Measurements from ENCODE around the gene OS9.

OS9 gene

DNA sequence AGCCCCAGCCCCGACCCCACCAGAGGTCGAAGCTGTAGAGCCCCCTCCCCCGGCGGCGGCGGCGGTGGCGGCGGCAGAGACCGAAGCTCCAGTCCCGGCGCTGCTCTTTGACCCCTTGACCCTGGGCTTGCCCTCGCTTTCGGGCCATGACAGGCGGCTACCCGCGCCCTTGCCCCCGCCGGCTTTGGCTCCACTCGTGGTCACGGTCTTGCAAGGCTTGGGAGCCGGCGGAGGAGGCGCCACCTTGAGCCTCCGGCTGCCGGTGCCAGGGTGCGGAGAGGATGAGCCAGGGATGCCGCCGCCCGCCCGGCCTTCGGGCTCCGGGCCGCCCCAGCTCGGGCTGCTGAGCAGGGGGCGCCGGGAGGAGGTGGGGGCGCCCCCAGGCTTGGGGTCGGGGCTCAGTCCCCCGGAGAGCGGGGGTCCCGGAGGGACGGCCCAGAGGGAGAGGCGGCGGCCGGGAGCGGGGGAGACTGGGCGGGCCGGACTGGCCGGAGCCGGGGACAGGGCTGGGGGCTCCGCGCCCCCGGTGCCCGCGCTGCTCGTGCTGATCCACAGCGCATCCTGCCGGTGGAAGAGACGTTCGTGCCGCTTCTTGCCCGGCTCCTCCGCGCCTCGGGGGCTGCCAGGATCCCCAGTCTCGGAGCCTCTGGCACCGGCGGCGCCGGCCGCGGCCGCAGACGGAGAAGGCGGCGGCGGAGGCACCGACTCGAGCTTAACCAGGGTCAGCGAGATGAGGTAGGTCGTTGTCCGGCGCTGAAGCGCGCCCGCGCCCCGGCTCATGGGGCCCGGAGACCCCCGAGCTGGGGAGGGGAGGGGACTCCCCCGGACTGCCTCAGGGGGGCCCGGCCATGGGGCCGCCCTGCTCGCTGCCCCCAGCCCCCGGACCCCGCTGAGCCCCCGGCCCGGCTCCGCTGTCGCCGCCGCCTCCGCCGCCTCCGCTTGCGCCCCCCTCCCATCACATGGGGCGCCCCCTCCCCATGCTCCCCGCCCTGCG lies 43.8 kb downstream of the OS9 start:
- DNase-seq = no peak

DNA sequence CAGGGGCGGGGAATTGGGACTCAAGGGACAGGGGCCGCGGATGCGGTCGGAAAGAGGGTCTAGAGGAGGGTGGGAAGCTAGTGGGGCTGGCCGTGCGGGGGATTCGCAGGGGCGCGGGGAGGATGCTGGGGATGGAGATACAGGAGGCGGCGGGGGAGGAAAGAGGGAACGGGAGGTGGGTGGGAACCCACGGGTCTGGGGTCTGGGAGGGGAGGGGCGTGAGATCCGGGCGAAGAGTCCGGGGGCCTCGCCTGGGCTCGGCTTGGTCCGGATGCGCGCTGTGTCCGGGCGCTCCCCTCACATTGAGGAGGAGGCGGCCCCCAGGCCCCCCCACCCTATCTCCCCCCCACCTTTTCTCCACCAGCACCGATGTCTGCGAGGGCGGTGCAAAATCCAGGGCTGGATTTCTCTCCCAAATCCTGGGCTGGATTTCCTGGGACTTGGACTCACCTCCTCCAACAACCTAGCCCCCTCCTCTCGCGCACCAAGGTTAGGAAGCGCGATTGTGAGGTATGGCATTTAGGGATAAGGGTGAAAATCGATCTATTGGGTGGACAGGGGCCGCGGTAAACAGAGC lies 44.8 kb downstream of the OS9 start, which contains the start of gene AGAP2:
AGAP2 (minus strand) TSS at position 82 of the 577 bp plus-strand sequence. CDS start 496 bp downstream, outside the sequence.
- DNase-seq = no peak

DNA sequence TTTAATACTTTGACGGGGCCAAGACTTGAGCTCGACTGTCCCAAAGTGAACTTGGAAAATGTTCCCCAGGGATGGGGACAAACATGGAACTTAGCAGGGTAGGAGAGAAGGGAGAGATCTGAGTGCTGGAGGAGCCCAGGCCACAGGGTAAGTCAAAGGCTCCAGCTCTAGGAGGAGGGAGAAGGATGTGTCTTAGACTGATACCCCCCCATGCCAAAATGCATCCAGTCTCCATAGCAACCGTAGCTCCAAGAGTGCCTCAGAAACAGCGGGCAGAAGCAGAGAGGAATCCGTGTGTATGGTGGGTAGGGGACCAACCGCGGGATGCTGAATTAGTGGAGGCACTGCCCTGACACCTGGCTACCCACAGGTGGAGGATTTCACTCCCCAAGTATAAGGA lies 45.5 kb downstream of the OS9 start:
- no peak for DNase-seq

DNA sequence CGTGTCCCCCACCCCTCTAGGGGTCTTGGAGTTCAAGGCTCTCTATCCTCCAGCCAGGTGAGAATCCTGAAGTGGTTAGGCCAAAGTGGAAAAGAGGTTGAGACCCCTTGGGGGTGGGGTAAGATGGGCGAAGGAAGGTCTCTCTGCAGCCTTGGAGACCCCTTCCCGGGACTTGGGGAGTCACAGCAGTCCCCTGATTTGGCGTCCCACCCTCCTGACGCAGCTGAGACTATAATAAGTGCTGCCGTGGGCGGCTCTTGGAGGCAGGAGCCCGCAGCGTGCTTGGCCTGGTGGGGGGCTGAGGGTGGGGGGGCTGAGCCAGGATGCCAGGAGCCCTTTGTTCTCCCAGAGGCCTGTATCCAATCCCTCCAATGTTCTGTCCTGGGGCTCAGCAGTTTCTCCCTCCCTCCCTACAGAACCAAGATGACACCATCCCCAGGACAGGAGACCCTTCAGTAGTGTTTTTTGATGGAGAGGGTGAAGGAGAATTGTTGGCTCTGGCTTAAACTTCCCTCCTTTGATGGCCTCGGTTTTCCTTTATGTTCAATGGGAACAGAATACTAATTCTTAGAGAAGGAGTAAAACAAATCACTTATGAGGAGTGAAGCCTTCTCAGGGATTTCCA lies 46.1 kb downstream of the OS9 start:
- no peak for DNase-seq

DNA sequence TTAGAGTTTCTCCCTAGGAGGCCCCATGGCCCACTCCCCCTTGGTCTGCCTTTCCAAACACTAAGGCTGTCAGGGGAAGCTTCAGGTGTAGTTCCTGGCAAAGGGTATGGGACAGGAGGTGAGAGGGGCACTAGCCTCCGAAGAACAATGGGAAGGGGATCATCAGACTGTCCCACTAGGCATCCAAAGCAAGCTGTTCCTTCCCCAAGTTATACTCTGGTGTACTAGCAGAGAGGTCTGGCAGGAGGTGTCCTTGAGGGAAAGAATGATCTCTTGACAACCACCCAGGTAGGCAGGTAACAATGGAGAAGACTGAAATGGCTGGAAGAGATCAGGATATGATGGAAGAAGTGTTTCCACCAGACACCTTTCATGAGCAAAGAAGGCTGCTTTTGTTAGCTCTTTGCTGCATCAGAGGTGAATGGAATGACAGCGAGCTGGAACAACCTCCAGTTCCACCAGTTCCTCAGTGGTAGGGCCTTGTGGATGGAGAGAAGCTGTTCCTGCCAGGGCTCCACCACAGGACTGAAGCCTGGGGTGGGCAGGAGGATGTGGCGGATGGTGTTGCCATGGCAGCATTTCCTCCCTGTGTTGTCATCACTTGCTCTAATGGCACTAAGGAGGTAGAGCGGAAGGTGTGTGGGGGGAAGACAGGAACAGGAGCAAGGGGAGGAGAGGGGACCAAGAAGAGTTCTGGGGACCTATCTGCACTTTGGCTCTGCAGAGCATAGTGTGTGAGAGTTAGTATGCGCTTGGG lies 46.9 kb downstream of the OS9 start:
- DNase-seq = peak; percentile 71

DNA sequence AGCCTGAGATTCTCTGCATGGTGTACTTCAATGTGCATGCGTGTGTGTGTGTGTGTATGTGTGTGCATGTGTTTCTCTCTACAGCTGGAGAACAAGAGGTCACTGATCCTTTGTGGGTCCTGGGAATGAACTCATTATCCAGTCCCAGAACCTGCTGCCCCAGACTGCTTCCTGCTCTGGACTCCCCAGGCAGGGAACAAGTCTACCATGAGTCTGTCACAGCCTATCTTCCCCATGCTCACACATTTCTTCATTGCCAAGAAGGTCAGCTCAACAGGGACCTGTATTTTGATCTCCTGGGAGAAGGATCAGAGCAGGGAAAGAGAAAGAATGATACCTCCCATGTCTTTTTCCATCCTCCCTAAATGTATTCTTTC lies 47.5 kb downstream of the OS9 start:
- no peak for DNase-seq

DNA sequence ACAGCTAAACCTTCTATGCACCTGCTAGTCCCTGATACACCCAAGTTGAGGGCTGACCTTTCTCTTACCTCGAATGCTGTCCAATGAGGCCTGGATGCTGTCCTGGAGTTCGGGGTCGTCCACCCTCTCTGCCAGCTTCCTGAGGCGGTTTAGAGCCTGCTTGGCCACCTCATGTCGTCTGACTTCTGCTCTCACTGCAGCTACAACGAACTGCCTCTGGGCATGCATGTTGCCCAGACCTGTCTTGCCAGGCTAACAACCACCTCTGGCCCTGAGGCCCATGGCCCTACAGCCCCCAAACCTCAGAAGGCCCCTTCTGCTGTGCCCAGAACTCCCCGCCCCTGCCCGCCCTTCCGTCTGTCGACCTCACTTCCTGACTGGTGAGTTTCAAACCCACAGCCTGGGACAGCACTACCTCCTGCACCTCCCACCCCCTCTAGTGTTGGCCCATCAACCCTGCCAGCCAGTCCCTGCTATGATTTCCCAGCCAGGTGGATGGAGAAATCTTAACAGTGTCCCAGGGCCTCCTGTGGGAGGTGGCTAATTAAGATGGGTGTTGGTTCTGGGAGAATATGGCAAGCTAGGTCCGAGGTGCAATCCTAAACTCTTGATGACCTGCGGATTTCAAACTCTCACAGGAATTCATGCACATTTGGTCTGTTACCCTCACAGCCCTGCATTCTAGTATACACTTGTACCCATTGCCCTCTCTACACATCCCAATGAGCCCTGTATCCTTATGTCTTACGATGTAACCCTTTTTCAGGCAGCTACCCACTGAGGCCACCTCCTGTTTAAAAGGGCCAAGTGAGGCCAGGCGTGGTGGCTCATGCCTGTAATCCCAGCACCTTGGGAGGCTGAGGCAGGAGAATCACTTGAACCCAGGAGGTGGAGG lies 48.2 kb downstream of the OS9 start:
- DNase-seq = peak; percentile 71

DNA sequence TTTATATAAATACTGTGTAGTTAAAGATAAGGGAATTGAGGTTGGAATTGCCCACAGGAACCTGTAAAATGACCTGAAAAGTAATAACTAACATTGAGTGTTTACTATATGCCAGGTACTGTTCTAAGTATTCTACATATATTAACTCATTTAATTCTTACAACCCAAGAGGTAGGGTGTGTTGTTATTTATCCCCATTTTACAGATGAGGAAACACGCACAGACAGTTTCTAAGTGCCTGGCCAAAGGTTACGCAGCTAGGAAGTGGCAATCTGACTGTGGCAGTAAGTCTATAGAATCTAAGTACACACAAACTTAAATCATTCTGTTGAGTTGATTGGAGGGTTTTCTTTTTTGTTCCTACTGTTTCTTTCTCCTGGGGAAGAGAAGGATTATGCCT lies 49.8 kb downstream of the OS9 start:
- DNase-seq = no peak

DNA sequence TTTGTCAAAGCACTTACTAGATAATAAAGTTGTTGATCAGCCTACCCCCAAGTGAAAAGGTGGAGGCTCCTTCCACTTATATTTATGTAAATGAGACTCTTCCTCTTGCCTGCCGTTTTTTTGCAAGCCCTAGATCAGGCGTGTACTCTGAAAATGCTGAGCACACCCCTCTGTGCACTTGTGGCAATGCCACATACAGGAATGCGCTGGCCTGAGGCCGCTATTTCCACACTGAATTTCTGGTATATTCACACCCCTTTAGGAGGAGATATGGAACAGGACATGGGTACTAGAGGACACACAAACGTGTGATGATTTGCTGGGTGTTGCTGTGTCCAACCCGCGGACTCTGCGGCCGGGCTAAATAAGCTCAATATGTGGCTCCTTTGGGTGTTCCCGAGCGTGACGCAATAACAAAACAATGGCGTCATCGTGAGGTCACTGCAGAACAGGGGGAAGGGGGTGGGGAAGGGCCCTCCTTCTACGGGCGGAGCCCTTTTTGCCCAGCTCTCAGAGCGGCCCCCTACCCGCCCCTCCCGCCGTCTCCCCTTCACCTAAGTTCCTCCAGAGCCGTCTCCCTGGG lies 50.4 kb downstream of the OS9 start:
- peak; percentile 59 for DNase-seq

DNA sequence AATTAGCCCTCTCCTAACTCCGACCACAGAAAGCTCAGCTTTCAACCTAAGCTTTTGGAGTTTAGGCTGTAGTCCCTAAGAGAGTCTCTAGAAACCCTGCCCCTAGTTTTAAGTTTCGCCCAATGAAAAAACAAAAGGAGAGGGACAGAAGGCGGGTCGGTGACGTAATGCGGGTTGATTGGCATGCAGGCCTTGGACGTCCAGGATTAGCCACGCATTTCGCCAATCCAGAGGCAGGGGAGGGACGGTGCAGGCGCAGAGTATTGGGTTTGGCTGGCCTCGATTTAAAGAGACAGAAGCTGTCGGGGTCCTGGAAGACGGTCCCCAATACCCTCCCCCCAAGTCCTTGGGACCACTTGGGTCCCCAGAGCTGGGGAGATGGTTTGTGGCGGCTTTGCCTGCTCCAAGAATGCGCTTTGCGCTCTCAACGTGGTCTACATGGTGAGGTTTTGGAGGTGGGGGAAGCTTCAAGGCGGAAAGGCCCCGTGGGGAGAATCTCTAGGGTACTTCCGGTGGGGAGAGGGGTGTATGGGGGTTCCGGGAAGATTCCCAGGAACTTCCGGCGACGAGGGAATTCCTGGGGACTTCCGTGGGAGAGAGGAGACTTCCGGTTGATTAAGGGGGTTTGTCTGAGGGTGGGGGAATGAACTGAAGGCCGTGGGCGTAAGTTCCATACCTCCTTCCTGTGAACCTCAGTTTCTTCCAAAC lies 51.0 kb downstream of the OS9 start, which contains the start of gene TSPAN31:
TSPAN31 (plus strand) TSS at position 263 of the 708 bp plus-strand sequence; CDS start at position 379, 116 bp downstream.
- DNase-seq = peak; percentile 91

DNA sequence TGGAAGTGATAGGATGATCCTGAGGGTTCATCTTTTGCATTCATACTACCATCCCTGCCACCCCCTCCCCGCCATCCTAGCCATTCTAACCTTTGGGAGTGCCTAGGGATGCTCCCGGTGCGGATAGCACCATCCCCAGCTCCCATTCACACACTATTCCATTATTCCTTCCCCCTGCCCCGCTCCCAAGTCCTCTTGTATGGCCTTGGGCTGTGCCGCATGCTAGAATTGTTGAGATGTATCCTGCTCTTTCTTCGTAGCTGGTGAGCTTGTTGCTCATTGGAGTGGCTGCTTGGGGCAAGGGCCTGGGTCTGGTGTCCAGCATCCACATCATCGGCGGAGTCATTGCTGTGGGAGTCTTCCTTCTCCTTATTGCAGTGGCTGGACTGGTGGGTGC lies 51.6 kb downstream of the OS9 start:
- DNase-seq = no peak

DNA sequence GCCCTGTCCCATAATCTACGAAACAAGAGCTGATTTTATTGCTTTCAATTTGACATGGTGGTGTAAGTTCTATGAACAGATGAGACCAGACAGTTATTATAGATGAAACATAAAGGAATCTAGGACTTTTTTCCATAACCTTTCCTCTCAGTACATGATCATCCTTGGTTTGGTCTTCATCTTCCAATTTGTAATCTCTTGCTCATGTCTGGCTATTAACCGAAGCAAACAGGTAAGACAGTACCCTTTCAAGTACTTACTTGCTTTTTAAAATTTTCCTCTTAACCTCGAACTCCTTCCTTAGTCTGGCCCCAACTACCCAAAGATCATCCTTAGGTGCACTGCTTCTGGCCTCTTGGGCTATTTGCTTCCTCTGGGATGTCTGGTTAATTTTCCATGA lies 52.1 kb downstream of the OS9 start:
- no peak for DNase-seq

DNA sequence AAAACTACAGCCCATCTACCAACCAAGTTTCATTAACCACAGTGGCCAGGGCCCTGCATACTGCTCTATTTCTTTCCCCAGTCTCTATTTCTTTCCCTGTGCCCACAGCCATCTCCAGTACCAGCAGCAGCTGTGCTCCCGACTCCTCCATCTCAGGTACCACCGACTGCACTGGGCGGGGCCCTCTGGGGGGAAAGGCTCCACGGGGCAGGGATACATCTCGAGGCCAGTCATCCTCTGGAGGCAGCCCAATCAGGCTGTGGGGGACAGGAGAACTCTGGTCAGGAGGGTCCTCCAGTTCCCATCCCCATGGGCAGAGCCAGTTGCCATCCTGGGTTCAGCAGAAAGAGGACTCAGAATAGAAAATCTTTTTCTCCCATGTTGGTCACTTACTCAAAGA lies 55.1 kb downstream of the OS9 start:
- DNase-seq = no peak

DNA sequence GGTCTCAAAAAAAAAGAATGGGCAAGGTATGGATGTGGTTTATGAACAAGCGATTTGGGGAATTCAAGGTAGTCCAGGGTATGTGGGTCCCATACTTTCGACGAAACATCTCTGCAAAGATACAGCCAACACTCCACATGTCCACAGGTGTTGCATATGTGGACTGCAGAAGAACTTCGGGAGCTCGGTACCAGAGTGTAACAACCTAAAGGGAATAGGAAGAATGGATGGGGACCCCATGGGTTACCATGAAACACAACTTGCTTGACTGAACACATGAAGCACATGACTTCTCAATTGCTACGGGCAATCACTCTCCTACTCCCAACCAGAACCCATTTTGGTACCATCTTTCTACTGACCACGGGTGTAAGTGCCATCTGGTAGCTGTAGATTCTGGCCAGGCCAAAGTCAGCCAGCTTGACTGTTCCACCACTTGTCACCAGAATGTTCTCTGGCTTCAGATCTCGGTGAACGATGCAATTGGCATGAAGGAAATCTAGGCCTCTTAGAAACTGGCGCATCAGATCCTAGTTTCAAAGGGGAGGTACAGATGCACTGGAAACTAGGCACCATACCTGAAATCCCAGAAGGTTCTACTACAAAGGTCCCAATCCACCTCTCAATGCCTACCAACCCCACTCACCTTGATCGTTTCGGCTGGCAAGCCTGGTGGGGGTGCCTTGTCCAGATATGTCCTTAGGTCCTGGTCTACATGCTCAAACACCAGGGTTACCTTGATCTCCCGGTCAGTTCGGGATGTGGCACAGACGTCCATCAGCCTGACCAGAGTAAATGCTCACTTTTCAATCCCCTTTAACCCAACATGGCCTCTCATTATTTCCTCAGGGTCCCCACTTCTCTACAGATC lies 56.9 kb downstream of the OS9 start:
- no peak for DNase-seq

DNA sequence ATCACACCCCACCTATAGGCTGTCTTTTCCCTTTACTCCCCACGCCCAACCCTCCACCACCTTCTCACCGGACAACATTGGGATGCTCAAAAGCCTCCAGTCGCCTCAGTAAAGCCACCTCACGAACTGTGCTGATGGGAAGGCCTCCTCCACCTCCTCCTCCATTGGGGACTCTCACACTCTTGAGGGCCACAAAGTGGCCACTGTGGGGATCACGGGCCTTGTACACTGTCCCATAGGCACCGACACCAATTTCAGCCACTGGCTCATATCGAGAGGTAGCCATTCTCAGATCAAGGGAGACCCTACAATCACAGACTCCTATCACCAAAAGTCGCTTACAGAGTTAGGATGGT lies 57.5 kb downstream of the OS9 start:
- no peak for DNase-seq

DNA sequence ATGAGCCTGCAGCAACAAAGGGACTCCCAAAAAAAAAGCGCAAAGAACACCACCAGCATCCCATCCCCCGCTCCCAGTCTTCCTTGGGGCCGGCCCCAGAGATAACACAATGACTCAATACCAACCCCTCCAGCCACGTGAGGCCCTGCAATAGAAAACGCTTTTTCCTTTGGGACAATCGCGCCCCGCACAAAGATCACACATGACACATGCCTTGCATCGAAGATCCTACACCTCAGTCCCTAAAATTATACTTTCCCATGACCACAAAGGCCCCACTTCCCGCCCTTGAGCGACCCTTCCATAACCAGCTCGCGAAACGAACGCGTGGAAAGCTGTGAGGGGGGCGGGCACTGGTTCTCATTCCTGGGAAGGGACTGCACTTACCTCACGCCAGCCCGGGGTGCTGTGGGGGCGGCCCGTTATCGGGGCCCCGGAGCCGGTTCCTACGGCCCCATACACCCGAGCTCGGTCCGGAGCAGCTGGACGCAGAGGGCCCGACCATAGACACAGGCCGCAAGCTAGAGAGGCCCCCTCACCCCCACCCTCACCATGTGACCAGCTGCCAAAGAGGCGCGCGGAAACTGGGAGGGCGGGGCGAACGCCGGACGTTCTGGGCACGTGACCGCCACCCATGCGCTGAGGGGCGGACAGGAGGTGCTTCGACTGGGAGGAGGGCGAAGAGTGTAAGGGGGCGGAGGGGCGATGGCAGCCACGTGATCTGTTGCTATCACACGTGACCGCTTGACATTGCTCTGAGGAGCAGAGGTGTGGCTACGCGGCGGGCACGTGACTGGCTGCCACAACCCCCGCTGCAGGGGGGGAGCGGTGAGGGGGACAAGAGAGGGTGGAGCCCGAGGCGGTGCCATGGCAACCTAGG lies 58.1 kb downstream of the OS9 start, which contains the start of gene CDK4:
CDK4 (minus strand) TSS at position 523 of the 880 bp plus-strand sequence. CDS start 593 bp downstream, outside the sequence.
- DNase-seq = peak; percentile 99

DNA sequence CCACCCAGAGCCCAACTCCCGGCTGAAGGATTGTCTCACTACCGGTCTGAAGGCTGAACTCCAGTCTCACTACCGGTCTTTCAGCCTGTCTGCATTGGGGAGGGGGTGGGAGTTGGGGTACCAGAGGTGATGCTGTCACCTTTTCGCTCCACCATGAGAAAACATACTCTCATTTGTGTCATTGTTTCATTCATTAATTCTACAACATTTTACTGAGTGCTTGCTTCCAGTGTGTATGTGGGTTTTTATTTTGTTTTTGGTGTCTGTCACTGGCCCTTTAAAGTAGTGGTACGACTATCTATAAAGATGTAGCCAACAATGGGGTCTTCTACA lies 58.7 kb downstream of the OS9 start:
- DNase-seq = no peak

DNA sequence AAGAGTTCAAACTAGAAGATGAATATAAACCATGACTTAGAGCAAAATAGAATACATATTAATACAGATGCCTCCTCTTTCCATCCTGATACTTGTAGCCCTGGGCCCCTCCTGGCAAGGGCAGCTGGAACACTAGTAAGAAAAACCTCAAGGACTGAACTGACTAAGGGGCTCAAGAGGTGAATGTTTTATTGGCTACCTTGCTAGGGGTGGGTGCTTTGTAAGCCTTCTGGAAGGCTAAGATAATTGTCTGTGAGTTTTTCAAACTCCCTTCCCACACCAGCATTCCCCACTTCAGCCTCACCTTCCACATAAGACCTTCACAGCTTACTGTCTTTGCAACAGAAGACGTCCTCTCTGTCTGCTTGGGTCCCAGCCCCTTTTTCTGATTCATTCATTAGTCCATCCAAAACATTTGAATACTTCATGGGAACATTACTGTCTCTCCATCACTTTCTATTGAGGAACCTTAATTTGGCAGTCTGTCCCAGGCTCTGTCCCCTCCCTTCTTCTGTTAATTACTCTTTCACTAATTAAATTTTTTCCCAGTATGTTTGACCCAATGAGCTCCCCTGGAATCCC lies 59.9 kb downstream of the OS9 start:
- DNase-seq = no peak

Measured in T-helper 9 cell (primary cell).